Hepatocyte (in vitro differentiated cells): ENCODE measurements around the gene CPS1. TPM values are rescaled to one million over a fixed set of nuclear protein-coding genes. Genes with fewer than 3 reads are reported as not detected.

Experiments used
- DNase-seq: peaks from one replicate; pipeline ENCODE4 v3.0.0-alpha.2; 2016; ENCODE audit warnings: low spot score
- H2AFZ ChIP-seq: fragments of 200-600 bp; sonication (generic); 2 replicates; pipeline ENCODE4 v1.6.0; 2016; ENCODE audit warnings: antibody characterized with exemption, mild to moderate bottlenecking
- H3K27ac ChIP-seq: fragments of 200-600 bp; sonication (generic); 2 replicates; pipeline ENCODE4 v1.5.1; 2016; ENCODE audit warnings: mild to moderate bottlenecking
- H3K27me3 ChIP-seq: fragments of 200-600 bp; sonication (generic); 2 replicates; pipeline ENCODE4 v1.6.1; 2016
- H3K36me3 ChIP-seq: fragments of 200-600 bp; sonication (generic); replicated peaks from 2 replicates; pipeline ENCODE4 v1.5.1; 2016; ENCODE audit warnings: low read depth; ENCODE audit not compliant: insufficient read depth
- H3K4me1 ChIP-seq: fragments of 200-600 bp; sonication (generic); 2 replicates; pipeline ENCODE4 v1.5.1; 2016; ENCODE audit warnings: mild to moderate bottlenecking, moderate library complexity; ENCODE audit not compliant: insufficient read depth
- H3K4me2 ChIP-seq: fragments of 200-600 bp; sonication (generic); 2 replicates; pipeline ENCODE4 v1.6.0; 2016
- H3K4me3 ChIP-seq: fragments of 200-600 bp; sonication (generic); 2 replicates; pipeline ENCODE4 v1.5.1; 2016; ENCODE audit warnings: mild to moderate bottlenecking
- H3K79me2 ChIP-seq: fragments of 200-600 bp; sonication (generic); 2 replicates; pipeline ENCODE4 v1.6.0; 2017; ENCODE audit warnings: mild to moderate bottlenecking
- H3K9me2 ChIP-seq: fragments of 200-600 bp; sonication (generic); replicated peaks from 2 replicates; pipeline ENCODE4 v1.6.0; 2017; ENCODE audit warnings: mild to moderate bottlenecking; ENCODE audit not compliant: insufficient read depth
- H3K9me3 ChIP-seq: fragments of 200-600 bp; sonication (generic); 2 replicates; pipeline ENCODE4 v1.5.1; 2016; ENCODE audit warnings: low read depth, mild to moderate bottlenecking
- H4K20me1 ChIP-seq: fragments of 200-600 bp; sonication (generic); 2 replicates; pipeline ENCODE4 v1.6.0; 2016; ENCODE audit warnings: mild to moderate bottlenecking; ENCODE audit not compliant: insufficient read depth, poor library complexity, severe bottlenecking
- CTCF ChIP-seq: fragments of 200-600 bp; sonication (generic); IDR thresholded peaks from 2 replicates; pipeline ENCODE4 v1.5.1; 2016; ENCODE audit warnings: antibody characterized with exemption, mild to moderate bottlenecking; ENCODE audit not compliant: poor library complexity
- EZH2 ChIP-seq: fragments of 200-600 bp; sonication (generic); IDR thresholded peaks from 2 replicates; pipeline ENCODE4 v1.6.1; 2016; ENCODE audit warnings: antibody characterized with exemption, mild to moderate bottlenecking, borderline replicate concordance
- EZH2phosphoT487 ChIP-seq: fragments of 200-600 bp; sonication (generic); IDR thresholded peaks from one replicate; pipeline ENCODE4 v1.6.1; 2018; ENCODE audit warnings: antibody characterized with exemption, mild to moderate bottlenecking, low read depth, moderate library complexity; ENCODE audit not compliant: unreplicated experiment, severe bottlenecking
- WGBS: methylation state at CpG from one replicate; pipeline ENCODE4 v1.1.6; 2016; ENCODE audit warnings: low lambda C conversion rate; ENCODE audit errors: missing lambda C conversion rate; 5-methylcytosine and 5-hydroxymethylcytosine counted together
- polyA plus RNA-seq: library from polyadenylated mRNA; unstranded; fragments of >200 nt; fragmentation: Nextera tagmentation; extraction: Ambion mirVana; gene quantifications from 2 replicates; pipeline ENCODE4 v1.2.1, GENCODE V29; 2016
- total RNA-seq: library from RNA; depleted of rRNA; stranded (reverse); fragments of >200 nt; gene quantifications from 2 replicates; pipeline ENCODE4 v1.2.3, GENCODE V29; 2014

The CPS1 gene
- total and polyA plus RNA-seq, 2 experiments from 2014 or later: 239 to 587 TPM

GRCh38 chr2:210557721-210558120, 1.3 kb downstream of the CPS1 start:
- H3K4me2 ChIP-seq: no peak overlapping the region
- peaks cover 4% of the 10 kb centered on the region for H3K4me1 ChIP-seq
- no peaks in the 10 kb centered on the region for H3K9me2 ChIP-seq
- no peak overlapping the region for H3K4me3 ChIP-seq
- no peaks in the 10 kb centered on the region for H3K9me3 ChIP-seq
- no peaks in the 10 kb centered on the region for H3K36me3 ChIP-seq
- no peak overlapping the region for H3K27ac ChIP-seq
- no peaks in the 10 kb centered on the region for H3K27me3 ChIP-seq
- H4K20me1 ChIP-seq: no peaks in the 10 kb centered on the region
- H2AFZ ChIP-seq: no peak overlapping the region
- peaks cover 8% of the 10 kb centered on the region for H3K79me2 ChIP-seq
- TF ChIP-seq EZH2 (no peak), CTCF (no peak)
- no peak for DNase-seq

- no peak for DNase-seq
Observed at GRCh38 chr2:210558708-210559107, 2.3 kb downstream of the CPS1 start.

GRCh38 chr2:210559182-210559581, 2.8 kb downstream of the CPS1 start:
- no peak for TF ChIP-seq EZH2
- no peak for TF ChIP-seq EZH2phosphoT487
- TF ChIP-seq CTCF: no peak
- WGBS: 92% methylated on average over 6 of the region's 6 CpGs
- Histone ChIP-seq H3K79me2 (peaks cover 12% of the 10 kb centered on the region), H3K9me3 (no peaks in the 10 kb centered on the region), H3K4me1 (peaks cover 6% of the 10 kb centered on the region), H3K4me2 (no peak overlapping the region), H2AFZ (no peak overlapping the region), H3K4me3 (no peak overlapping the region), H3K27ac (no peak overlapping the region), H3K36me3 (no peaks in the 10 kb centered on the region), H4K20me1 (no peaks in the 10 kb centered on the region), H3K9me2 (no peaks in the 10 kb centered on the region), H3K27me3 (no peaks in the 10 kb centered on the region)
- no peak for DNase-seq

More at GRCh38 chr2:210558708-210559107, 2.3 kb downstream of the CPS1 start:
- 74% methylated on average over 1 of the region's 1 CpG for WGBS
- peaks cover 8% of the 10 kb centered on the region for H3K79me2 ChIP-seq
- no peaks in the 10 kb centered on the region for H3K9me2 ChIP-seq
- TF ChIP-seq CTCF (no peak), EZH2 (no peak)
- H3K9me3 ChIP-seq: no peaks in the 10 kb centered on the region
- no peak overlapping the region for H2AFZ ChIP-seq
- H3K4me1 ChIP-seq: peaks cover 8% of the 10 kb centered on the region
- no peaks in the 10 kb centered on the region for H3K27me3 ChIP-seq
- H3K4me3 ChIP-seq: no peak overlapping the region
- no peak overlapping the region for H3K27ac ChIP-seq
- no peaks in the 10 kb centered on the region for H3K36me3 ChIP-seq
- H4K20me1 ChIP-seq: no peaks in the 10 kb centered on the region
- H3K4me2 ChIP-seq: no peak overlapping the region

GRCh38 chr2:210561475-210561874, 5.1 kb downstream of the CPS1 start:
- H3K79me2 ChIP-seq: peaks cover 9% of the 10 kb centered on the region
- peaks cover 6% of the 10 kb centered on the region for H3K4me1 ChIP-seq
- 83% methylated on average over 5 of the region's 5 CpGs for WGBS
- no peak overlapping the region for H3K4me3 ChIP-seq
- peak overlapping the region; percentile 10 for H3K27ac ChIP-seq
- H2AFZ ChIP-seq: no peak overlapping the region
- no peaks in the 10 kb centered on the region for H4K20me1 ChIP-seq
- H3K9me3 ChIP-seq: no peaks in the 10 kb centered on the region
- no peaks in the 10 kb centered on the region for H3K36me3 ChIP-seq
- peak overlapping the region; percentile 7 for H3K4me2 ChIP-seq
- no peaks in the 10 kb centered on the region for H3K9me2 ChIP-seq
- TF ChIP-seq CTCF (no peak), EZH2phosphoT487 (no peak), EZH2 (no peak)
- H3K27me3 ChIP-seq: no peaks in the 10 kb centered on the region
- DNase-seq: no peak
